Measurements from ENCODE around the gene HIPK2. TPM values are rescaled to one million over a fixed set of nuclear protein-coding genes. Genes with fewer than 3 reads are reported as not detected.

Gene HIPK2
- total and polyA plus RNA-seq, 10 of the 15 experiments (the other 5 are each of a cell fraction or from before 2014, with no cell fraction given): 1.7 to 39.0 (median 9.4) TPM

DNA sequence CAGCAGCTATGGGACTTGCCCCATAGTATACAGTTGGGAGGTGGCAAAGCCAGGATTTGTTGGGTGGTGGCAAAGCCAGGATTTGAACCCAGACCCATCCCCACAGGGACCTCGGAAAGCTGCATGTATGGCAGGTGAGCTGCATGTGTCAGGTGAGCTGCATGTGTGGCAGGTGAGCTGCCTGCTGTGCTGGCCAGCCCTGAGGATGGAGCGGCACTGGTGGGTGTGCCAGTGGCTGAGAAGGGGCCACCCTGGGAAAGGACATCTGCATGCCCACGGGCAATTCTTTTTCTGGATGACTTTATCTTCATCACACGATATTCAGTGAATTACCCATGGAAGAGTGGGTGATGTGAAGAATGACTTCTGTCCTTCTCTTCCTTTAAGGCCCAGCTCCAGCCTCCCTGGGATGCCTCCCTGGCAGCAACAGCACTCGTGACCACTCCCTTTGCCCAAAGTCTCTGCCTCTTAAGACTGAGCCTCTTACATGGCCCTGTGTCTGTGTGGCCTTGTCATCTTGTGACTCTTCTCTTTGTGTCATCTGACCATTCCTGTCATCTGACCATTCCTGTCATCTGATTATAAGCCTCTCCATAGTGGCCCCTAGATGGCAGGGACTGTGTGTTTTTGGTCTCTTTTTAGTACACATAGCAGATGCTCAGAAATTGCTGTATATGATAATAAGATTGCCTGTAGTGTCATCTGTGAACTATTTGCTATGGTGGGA lies 229.3 kb downstream of the HIPK2 start (continued):
- TF ChIP-seq DPF2 (IDR thresholded peaks at IDR 0.05) (no peak), EZH2 (IDR thresholded peaks at IDR 0.05; ENCODE audit: borderline replicate concordance, control insufficient read depth, low read depth, low read length) (no peak), MXI1 (IDR thresholded peaks at IDR 0.05; ENCODE audit: low read depth, low read length) (no peak), IRF4 (IDR thresholded peaks at IDR 0.05; ENCODE audit: low read depth, low read length) (no peak), BACH1 (IDR thresholded peaks at IDR 0.05; ENCODE audit: borderline replicate concordance) (no peak), SMAD1 (IDR thresholded peaks at IDR 0.05; ENCODE audit: low read depth, partially characterized antibody) (no peak), JUNB (IDR thresholded peaks at IDR 0.05) (no peak), GABPA (IDR thresholded peaks at IDR 0.05; ENCODE audit: low read depth) (no peak)

GRCh38 chr7:139544645-139545044 lies 233.2 kb downstream of the HIPK2 start:
- ChIA-PET SMC1A (ENCODE audit: uncharacterized antibody, unreplicated experiment) (no interaction called here), CTCF (interaction anchor here (1.5 kb wide), 1 partner anchor 45 kb away, joined by 3 read pairs; no protein-coding TSS in a partner anchor), POLR2A (no interaction called here), RAD21 (ENCODE audit: unreplicated experiment) (no interaction called here)
- Histone ChIP-seq H3K36me3 (ENCODE audit: control insufficient read depth in 2 of 2, insufficient read depth in 2 of 2, low read length in 1 of 2) (no peaks in the 10 kb centered on the region), H3K4me3 (no peak overlapping the region), H3K79me2 (ENCODE audit: control insufficient read depth, insufficient read depth, low read length) (no peaks in the 10 kb centered on the region), H3K9ac (ENCODE audit: control insufficient read depth, insufficient read depth, low read length) (no peak overlapping the region), H3K27me3 (replicated peaks in 1 of 2; ENCODE audit: control insufficient read depth in 2 of 2, insufficient read depth in 2 of 2, low read length in 1 of 2) (peaks cover 0 to 3% of the 10 kb centered on the region in 2 experiments; a peak in 1 of 4 replicates), H3K9me3 (replicated peaks; ENCODE audit: control insufficient read depth, insufficient read depth, low read length) (no peaks in the 10 kb centered on the region), H3K4me2 (ENCODE audit: control insufficient read depth, insufficient read depth) (no peak overlapping the region), H2AFZ (ENCODE audit: control insufficient read depth, low read depth, low read length) (no peak overlapping the region), H3K4me1 (ENCODE audit: control insufficient read depth, insufficient read depth, low read length) (no peaks in the 10 kb centered on the region), H3K27ac (ENCODE audit: control insufficient read depth, insufficient read depth) (no peak overlapping the region), H4K20me1 (ENCODE audit: control insufficient read depth, insufficient read depth) (no peaks in the 10 kb centered on the region)
- no peak for FAIRE-seq
- ATAC-seq: no peak
- in situ Hi-C loops (cut with MboI) (no loop called here), intact Hi-C loops (cut with micrococcal nuclease; ENCODE audit: unreplicated experiment) (no loop called here)
- TF ChIP-seq JUNB (IDR thresholded peaks at IDR 0.05): no peak
- TF ChIP-seq MTA3 (IDR thresholded peaks at IDR 0.05; ENCODE audit: borderline replicate concordance, low read length): no peak
- no peak for TF ChIP-seq MXI1 (IDR thresholded peaks at IDR 0.05; ENCODE audit: low read depth, low read length)
- TF ChIP-seq, protein P1, sequence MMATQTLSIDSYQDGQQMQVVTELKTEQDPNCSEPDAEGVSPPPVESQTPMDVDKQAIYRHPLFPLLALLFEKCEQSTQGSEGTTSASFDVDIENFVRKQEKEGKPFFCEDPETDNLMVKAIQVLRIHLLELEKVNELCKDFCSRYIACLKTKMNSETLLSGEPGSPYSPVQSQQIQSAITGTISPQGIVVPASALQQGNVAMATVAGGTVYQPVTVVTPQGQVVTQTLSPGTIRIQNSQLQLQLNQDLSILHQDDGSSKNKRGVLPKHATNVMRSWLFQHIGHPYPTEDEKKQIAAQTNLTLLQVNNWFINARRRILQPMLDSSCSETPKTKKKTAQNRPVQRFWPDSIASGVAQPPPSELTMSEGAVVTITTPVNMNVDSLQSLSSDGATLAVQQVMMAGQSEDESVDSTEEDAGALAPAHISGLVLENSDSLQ (IDR thresholded peaks at IDR 0.05): no peak
- no peak for TF ChIP-seq REST (IDR thresholded peaks at IDR 0.05; ENCODE audit: low read depth, low read length)
- TF ChIP-seq SUZ12 (IDR thresholded peaks at IDR 0.05; ENCODE audit: unreplicated experiment): no peak
- TF ChIP-seq IRF4 (IDR thresholded peaks at IDR 0.05; ENCODE audit: low read depth, low read length): no peak
- WGBS (ENCODE audit: insufficient coverage, insufficient replicate concordance, low lambda C conversion rate, missing lambda C conversion rate): 67% methylated on average over 8 of the region's 11 CpGs
- no TSS peak for BruUV-seq (replicated peaks)
- no peak for DNase-seq (ENCODE audit: low read depth, low spot score)

All from GM12878 (cell line).